ENCODE data around the gene CD27. TPM values are rescaled to one million over a fixed set of nuclear protein-coding genes. Genes with fewer than 3 reads are reported as not detected.
"Not testable (repeated sequence)": the region's sequence is repeated elsewhere in the genome, so short reads cannot be mapped to it uniquely, and the experiment has no call there.

Gene CD27
- total RNA-seq, 1 donor from 2014 or later: 25.9 TPM

GRCh38 chr12:6490673-6491072 lies 45.9 kb downstream of the CD27 start:
- intact Hi-C loops (cut with micrococcal nuclease): loop anchor here (5.0 kb wide), 1 partner anchor 362 kb away; the partner anchor contains the start of genes CDCA3 and USP5
- Mint-ChIP-seq H3K36me3 (ENCODE audit: low read depth) (peaks cover 34% of the 10 kb centered on the region), H3K4me1 (ENCODE audit: low read depth) (peaks cover 20% of the 10 kb centered on the region)
- H3K27ac Mint-ChIP-seq; H3K27me3 Mint-ChIP-seq (ENCODE audit: low read depth); H3K9me3 Mint-ChIP-seq; DNase-seq (ENCODE audit: low spot score); H3K4me3 Mint-ChIP-seq (ENCODE audit: low read depth): not testable (repeated sequence)

- no peaks in the 10 kb centered on the region for H3K9me3 Mint-ChIP-seq
- H3K4me1 Mint-ChIP-seq (ENCODE audit: low read depth): peaks cover 29% of the 10 kb centered on the region
- intact Hi-C loops (cut with micrococcal nuclease): loop anchor here (1.0 to 5.0 kb wide), 4 partner anchors 23 to 359 kb away; partner anchors contain the start of genes CDCA3, CHD4, TAPBPL and USP5
- no peaks in the 10 kb centered on the region for H3K27me3 Mint-ChIP-seq (ENCODE audit: low read depth)
- DNase-seq (ENCODE audit: low spot score): peak; percentile 94
- peaks cover 53% of the 10 kb centered on the region for H3K36me3 Mint-ChIP-seq (ENCODE audit: low read depth)
- H3K27ac Mint-ChIP-seq: peak within 1 kb of the TSS; percentile 97
- H3K4me3 Mint-ChIP-seq (ENCODE audit: low read depth): peak within 1 kb of the TSS; percentile 93
Observed at GRCh38 chr12:6492838-6493496, 48.2 kb downstream of the CD27 start, which contains the start of gene MRPL51. TSS of gene MRPL51 (minus strand) at chr12:6493262. CDS start at chr12:6493136, 126 bp downstream.

- peak; percentile 97 for DNase-seq (ENCODE audit: low spot score)
- Mint-ChIP-seq H3K27me3 (ENCODE audit: low read depth) (no peaks in the 10 kb centered on the region), H3K9me3 (no peaks in the 10 kb centered on the region), H3K4me3 (ENCODE audit: low read depth) (peak within 1 kb of the TSS; percentile 93), H3K36me3 (ENCODE audit: low read depth) (peaks cover 58% of the 10 kb centered on the region), H3K27ac (peak within 1 kb of the TSS; percentile 97), H3K4me1 (ENCODE audit: low read depth) (peaks cover 29% of the 10 kb centered on the region)
- intact Hi-C loops (cut with micrococcal nuclease): loop anchor here (1.0 to 5.0 kb wide), 8 partner anchors 23 to 359 kb away; partner anchors contain the start of genes CDCA3, CHD4, GAPDH and ING4
Observed at GRCh38 chr12:6493497-6494257, 48.9 kb downstream of the CD27 start, which contains the start of gene NCAPD2. TSS of gene NCAPD2 (plus strand) at chr12:6494102. CDS start at chr12:6495099, 997 bp downstream.

- intact Hi-C loops (cut with micrococcal nuclease): loop anchor here (1.0 to 5.0 kb wide), 5 partner anchors 40 to 358 kb away; partner anchors contain the start of genes CDCA3, GAPDH, ING4 and USP5
- H3K27ac Mint-ChIP-seq: peak overlapping the region; percentile 97
- H3K9me3 Mint-ChIP-seq: no peaks in the 10 kb centered on the region
- H3K4me3 Mint-ChIP-seq (ENCODE audit: low read depth): peak overlapping the region; percentile 93
- H3K36me3 Mint-ChIP-seq (ENCODE audit: low read depth): peaks cover 58% of the 10 kb centered on the region
- H3K27me3 Mint-ChIP-seq (ENCODE audit: low read depth): no peaks in the 10 kb centered on the region
- H3K4me1 Mint-ChIP-seq (ENCODE audit: low read depth): peaks cover 29% of the 10 kb centered on the region
- DNase-seq (ENCODE audit: low spot score): no peak
Observed at GRCh38 chr12:6494258-6494743, 49.5 kb downstream of the CD27 start.

GRCh38 chr12:6494968-6495367 lies 50.2 kb downstream of the CD27 start:
- H3K27ac Mint-ChIP-seq: peak overlapping the region; percentile 97
- H3K4me3 Mint-ChIP-seq (ENCODE audit: low read depth): peak overlapping the region; percentile 93
- peaks cover 58% of the 10 kb centered on the region for H3K36me3 Mint-ChIP-seq (ENCODE audit: low read depth)
- DNase-seq (ENCODE audit: low spot score): no peak
- H3K27me3 Mint-ChIP-seq (ENCODE audit: low read depth): no peaks in the 10 kb centered on the region
- H3K9me3 Mint-ChIP-seq: no peaks in the 10 kb centered on the region
- intact Hi-C loops (cut with micrococcal nuclease): loop anchor here (1.0 to 5.0 kb wide), 5 partner anchors 39 to 357 kb away; partner anchors contain the start of genes CDCA3, GAPDH, ING4 and USP5
- peaks cover 29% of the 10 kb centered on the region for H3K4me1 Mint-ChIP-seq (ENCODE audit: low read depth)

- H3K27me3 Mint-ChIP-seq (ENCODE audit: low read depth); DNase-seq (ENCODE audit: low spot score); H3K9me3 Mint-ChIP-seq; intact Hi-C loops (cut with micrococcal nuclease): not testable (repeated sequence)
- Mint-ChIP-seq H3K4me1 (ENCODE audit: low read depth) (peaks cover 24% of the 10 kb centered on the region), H3K36me3 (ENCODE audit: low read depth) (peaks cover 44% of the 10 kb centered on the region), H3K4me3 (ENCODE audit: low read depth) (peak overlapping the region; percentile 7), H3K27ac (peak overlapping the region; percentile 15)
Observed at GRCh38 chr12:6497291-6497690, 52.5 kb downstream of the CD27 start.

GRCh38 chr12:6500466-6500865 lies 55.7 kb downstream of the CD27 start:
- peaks cover 35% of the 10 kb centered on the region for H3K36me3 Mint-ChIP-seq (ENCODE audit: low read depth)
- no peak overlapping the region for H3K4me3 Mint-ChIP-seq (ENCODE audit: low read depth)
- DNase-seq (ENCODE audit: low spot score): no peak
- H3K27ac Mint-ChIP-seq: no peak overlapping the region
- no peaks in the 10 kb centered on the region for H3K27me3 Mint-ChIP-seq (ENCODE audit: low read depth)
- H3K9me3 Mint-ChIP-seq: no peaks in the 10 kb centered on the region
- H3K4me1 Mint-ChIP-seq (ENCODE audit: low read depth): peaks cover 13% of the 10 kb centered on the region
- intact Hi-C loops (cut with micrococcal nuclease): no loop called here

Other genes starting within 250 kb of the CD27 start
- 24.8 and 26.4 TPM in 2 replicates for gene CD9, start 244.6 kb upstream of the CD27 start, total RNA-seq
- gene PLEKHG6, start 134.3 kb upstream of the CD27 start, total RNA-seq: not detected in 2 replicates
- 37.6 TPM in 2 replicates for gene TNFRSF1A, start 102.9 kb upstream of the CD27 start, total RNA-seq
- not detected in 2 replicates for gene SCNN1A, start 69.4 kb upstream of the CD27 start, total RNA-seq
- 0.32 and 0.50 TPM in 2 replicates for gene LTBR, start 60.8 kb upstream of the CD27 start, total RNA-seq
- 30.9 and 37.4 TPM in 2 replicates for gene TAPBPL, start 7.1 kb downstream of the CD27 start, total RNA-seq
- 38.7 and 40.7 TPM in 2 replicates for gene VAMP1, start 25.7 kb downstream of the CD27 start, total RNA-seq
- 262 and 283 TPM in 2 replicates for gene MRPL51, start 48.3 kb downstream of the CD27 start, total RNA-seq
- gene NCAPD2, start 49.1 kb downstream of the CD27 start, total RNA-seq: 114 and 120 TPM in 2 replicates
- gene GAPDH, start 89.6 kb downstream of the CD27 start, total RNA-seq: 4,713 and 4,805 TPM in 2 replicates
- 15.5 and 16.6 TPM in 2 replicates for gene IFFO1, start 111.1 kb downstream of the CD27 start, total RNA-seq
- 146 and 157 TPM in 2 replicates for gene NOP2, start 123.3 kb downstream of the CD27 start, total RNA-seq
- 343 and 351 TPM in 2 replicates for gene CHD4, start 162.4 kb downstream of the CD27 start, total RNA-seq
- 3.6 and 4.1 TPM in 2 replicates for gene LPAR5, start 191.0 kb downstream of the CD27 start, total RNA-seq
- gene ACRBP, start 202.5 kb downstream of the CD27 start, total RNA-seq: 1.2 and 1.5 TPM in 2 replicates
- 18.5 and 19.1 TPM in 2 replicates for gene ING4, start 218.2 kb downstream of the CD27 start, total RNA-seq
- 73.7 and 75.4 TPM in 2 replicates for gene ZNF384, start 244.4 kb downstream of the CD27 start, total RNA-seq